A673 (cell line): ENCODE measurements around the gene DHRS12.

ENCODE experiments used
- CTCF ChIP-seq: fragments of 300-800, 200-600 bp; sonication (generic); conservative IDR thresholded peaks from 2 replicates; pipeline ENCODE4 v1.5.1; 2017; ENCODE audit warnings: low read depth, mild to moderate bottlenecking, antibody characterized with exemption, low read length, moderate library complexity, mixed read lengths
- EZH2 ChIP-seq: fragments of 200-600 bp; sonication (generic); IDR thresholded peaks from 2 replicates; pipeline ENCODE4 v1.6.1; 2017; ENCODE audit warnings: borderline replicate concordance, low read depth, mild to moderate bottlenecking, mixed read lengths, antibody characterized with exemption, low read length; ENCODE audit not compliant: poor library complexity, severe bottlenecking

GRCh38 chr13:51816604-51817249 is 12.8 kb upstream of the DHRS12 start:
- TF ChIP-seq CTCF (no peak), EZH2 (no peak)
